ENCODE measurements around the gene ARHGEF11.

The ARHGEF11 gene

GRCh38 chr1:156910309-156910782 lies 135.2 kb downstream of the ARHGEF11 start:
- no peak overlapping the region for H3K4me3 ChIP-seq (ENCODE audit: low read length)
- DNase-seq (ENCODE audit: low read depth) = peak; percentile 45
- peak; percentile 68 for TF ChIP-seq CTCF (IDR thresholded peaks at IDR 0.05; ENCODE audit: insufficient read depth, low read depth, low read length, missing control alignments)

- H3K4me3 ChIP-seq (ENCODE audit: low read length) = no peak overlapping the region
- DNase-seq (ENCODE audit: low read depth) = no peak
- no peak for TF ChIP-seq CTCF (IDR thresholded peaks at IDR 0.05; ENCODE audit: insufficient read depth, low read depth, low read length, missing control alignments)
Measured at GRCh38 chr1:156909671-156910070, 135.9 kb downstream of the ARHGEF11 start.

- H3K4me3 ChIP-seq (ENCODE audit: low read length) = no peak overlapping the region
- DNase-seq (ENCODE audit: low read depth) = no peak
- no peak for TF ChIP-seq CTCF (IDR thresholded peaks at IDR 0.05; ENCODE audit: insufficient read depth, low read depth, low read length, missing control alignments)
Measured at GRCh38 chr1:156908955-156909354, 136.6 kb downstream of the ARHGEF11 start.

GRCh38 chr1:156908541-156908940 lies 137.0 kb downstream of the ARHGEF11 start:
- H3K4me3 ChIP-seq (ENCODE audit: low read length) = peak overlapping the region; percentile 47

GRCh38 chr1:156906206-156906906 lies 139.2 kb downstream of the ARHGEF11 start:
- no peak for DNase-seq (ENCODE audit: low read depth)
- no peak overlapping the region for H3K4me3 ChIP-seq (ENCODE audit: low read length)

More at GRCh38 chr1:156908541-156908940, 137.0 kb downstream of the ARHGEF11 start:
- TF ChIP-seq CTCF (IDR thresholded peaks at IDR 0.05; ENCODE audit: insufficient read depth, low read depth, low read length, missing control alignments) = no peak
- no peak for DNase-seq (ENCODE audit: low read depth)

GRCh38 chr1:156905651-156906050 lies 139.9 kb downstream of the ARHGEF11 start:
- no peak overlapping the region for H3K4me3 ChIP-seq (ENCODE audit: low read length)
- no peak for TF ChIP-seq CTCF (IDR thresholded peaks at IDR 0.05; ENCODE audit: insufficient read depth, low read depth, low read length, missing control alignments)
- DNase-seq (ENCODE audit: low read depth) = no peak

More at GRCh38 chr1:156906206-156906906, 139.2 kb downstream of the ARHGEF11 start:
- no peak for TF ChIP-seq CTCF (IDR thresholded peaks at IDR 0.05; ENCODE audit: insufficient read depth, low read depth, low read length, missing control alignments)

- no peak overlapping the region for H3K4me3 ChIP-seq (ENCODE audit: low read length)
- no peak for DNase-seq (ENCODE audit: low read depth)
- no peak for TF ChIP-seq CTCF (IDR thresholded peaks at IDR 0.05; ENCODE audit: insufficient read depth, low read depth, low read length, missing control alignments)
Measured at GRCh38 chr1:156905176-156905575, 140.4 kb downstream of the ARHGEF11 start.

Measured in epithelial cell of esophagus (primary cell).